ENCODE results near the gene PPP1R12B.
"Not testable (repeated sequence)": the region's sequence is repeated elsewhere in the genome, so short reads cannot be mapped to it uniquely, and the experiment has no call there.

Gene PPP1R12B

GRCh38 chr1:202349206-202349928 is 868 bp downstream of the PPP1R12B start:
- DNase-seq (ENCODE audit: low spot score) = no peak

DNA sequence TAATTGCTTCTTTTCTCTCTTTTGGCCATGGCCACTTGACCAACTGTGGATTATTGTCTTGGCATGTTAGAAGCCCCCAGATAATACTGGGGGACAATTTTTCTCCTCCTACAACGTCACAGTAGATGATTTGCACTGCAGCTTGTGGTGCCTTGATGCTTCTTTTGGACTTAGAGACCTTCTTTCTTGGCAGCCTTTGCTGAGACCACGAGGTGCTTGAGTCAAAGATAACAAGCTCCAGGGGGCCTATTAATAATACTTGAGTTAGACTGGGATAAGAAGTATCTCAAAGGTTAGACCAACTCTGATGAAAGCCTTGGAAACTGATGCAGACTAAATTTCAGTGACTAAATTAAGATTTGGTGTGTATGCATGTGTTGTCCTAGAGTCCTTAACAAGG is 3.2 kb downstream of the PPP1R12B start:
- DNase-seq (ENCODE audit: low spot score) = no peak

DNA sequence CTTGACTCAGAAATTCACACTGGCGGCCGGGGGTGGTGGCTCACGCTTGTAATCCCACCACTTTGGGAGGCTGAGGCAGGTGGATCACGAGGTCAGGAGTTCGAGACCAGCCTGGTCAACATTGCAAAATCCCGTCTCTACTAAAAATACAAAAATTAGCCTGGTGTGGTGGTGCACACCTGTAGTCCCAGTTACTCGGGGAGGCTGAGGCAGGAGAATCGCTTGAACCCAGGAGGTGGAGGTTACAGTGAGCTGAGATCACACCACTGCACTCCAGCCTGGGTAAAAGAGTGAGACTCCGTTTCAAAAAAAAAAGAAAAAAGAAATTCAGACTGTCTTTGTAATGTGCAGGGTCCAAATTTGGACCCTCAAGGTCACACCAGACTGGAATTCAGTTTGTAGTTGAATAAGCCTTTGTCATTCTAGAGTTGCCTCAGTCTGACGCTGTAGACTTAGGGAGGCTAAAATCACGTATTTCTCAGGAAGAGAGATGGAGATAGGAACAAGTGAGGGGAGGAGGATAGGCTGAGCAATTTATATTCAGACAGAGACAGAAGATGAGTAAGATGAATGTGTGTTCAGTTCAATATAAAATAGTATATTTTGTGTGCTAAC is 4.2 kb downstream of the PPP1R12B start:
- DNase-seq (ENCODE audit: low spot score) = not testable (repeated sequence)

- no peak for DNase-seq (ENCODE audit: low spot score)
Observed at GRCh38 chr1:202355944-202356553, 7.5 kb downstream of the PPP1R12B start.

GRCh38 chr1:202357506-202357905 is 9.0 kb downstream of the PPP1R12B start:
- no peak for DNase-seq (ENCODE audit: low spot score)

- no peak for DNase-seq (ENCODE audit: low spot score)
Observed at GRCh38 chr1:202361224-202361623, 12.7 kb downstream of the PPP1R12B start.

DNA sequence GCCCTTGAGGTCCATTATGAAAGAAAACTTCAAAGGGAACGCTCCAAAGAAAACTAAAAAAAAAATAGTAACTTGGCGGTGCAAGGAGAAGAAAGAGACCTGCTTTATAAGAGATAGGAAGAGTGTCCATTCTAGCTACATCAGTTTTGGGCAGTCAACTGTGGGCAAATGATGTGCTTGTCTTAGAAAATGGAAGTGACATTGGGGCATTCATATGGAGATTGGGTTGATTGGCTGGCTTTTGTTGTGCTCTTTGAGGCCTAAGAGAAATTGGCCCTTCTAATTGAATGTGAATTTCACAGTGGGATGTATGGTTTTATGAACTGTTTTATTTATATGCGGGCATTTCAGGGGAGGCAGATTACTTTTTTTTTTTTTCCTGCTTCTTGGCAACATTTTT is 13.2 kb downstream of the PPP1R12B start:
- no peak for DNase-seq (ENCODE audit: low spot score)

GRCh38 chr1:202362212-202362611 is 13.7 kb downstream of the PPP1R12B start:
- DNase-seq (ENCODE audit: low spot score) = no peak

DNA sequence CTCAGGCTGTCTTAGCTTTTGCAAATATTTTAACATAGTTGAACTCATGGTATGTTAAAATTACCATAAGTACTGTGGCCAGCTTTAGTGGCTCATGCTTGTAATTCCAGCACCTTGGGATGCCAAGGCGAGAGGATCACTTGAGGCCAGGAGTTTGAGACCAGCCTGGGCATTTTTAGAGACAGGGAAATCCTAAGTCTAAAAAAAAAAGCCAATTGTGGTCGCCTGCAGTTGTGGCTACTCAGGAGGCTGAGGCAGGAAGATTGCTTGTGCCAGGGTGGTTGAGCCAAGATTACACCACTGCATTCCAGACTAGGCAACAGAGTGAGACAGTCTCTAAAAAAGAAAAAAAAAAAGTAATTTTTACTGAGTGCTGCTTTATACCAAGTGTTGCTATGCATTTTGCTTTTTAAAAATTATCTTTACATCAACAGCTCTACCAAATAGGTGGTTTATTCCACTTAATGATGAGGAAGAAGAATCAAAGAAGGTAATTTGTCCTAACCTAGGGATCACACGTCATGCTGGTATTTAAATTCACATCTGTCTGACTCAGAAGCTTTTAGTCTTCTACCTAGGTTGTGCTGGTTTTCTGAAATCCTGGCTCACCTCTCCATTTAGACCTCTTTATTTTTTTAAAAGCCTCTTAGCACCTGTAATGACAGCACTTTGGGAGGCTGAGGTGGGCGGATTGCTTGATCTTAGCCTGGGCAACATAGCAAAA is 16.8 kb downstream of the PPP1R12B start:
- DNase-seq (ENCODE audit: low spot score) = no peak

DNA sequence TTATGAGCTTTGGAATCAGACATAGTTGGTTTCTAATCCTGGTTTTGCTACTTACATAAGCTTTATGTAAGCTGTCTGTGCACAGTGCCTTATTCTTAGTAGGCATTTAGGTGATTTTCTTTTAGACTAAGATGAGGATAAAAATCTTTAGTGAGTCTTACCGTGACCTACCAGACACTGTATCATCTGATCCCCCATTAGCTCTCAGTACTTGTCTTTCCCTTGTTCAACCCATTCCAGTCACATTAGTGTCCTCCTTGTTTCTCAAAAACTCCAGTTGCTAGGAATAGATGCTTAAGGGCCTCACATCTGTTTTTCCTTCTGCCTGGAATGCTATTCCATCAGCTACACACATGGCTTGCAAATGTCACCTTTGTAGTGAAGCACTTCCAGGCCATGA is 18.8 kb downstream of the PPP1R12B start:
- DNase-seq (ENCODE audit: low spot score) = no peak

DNA sequence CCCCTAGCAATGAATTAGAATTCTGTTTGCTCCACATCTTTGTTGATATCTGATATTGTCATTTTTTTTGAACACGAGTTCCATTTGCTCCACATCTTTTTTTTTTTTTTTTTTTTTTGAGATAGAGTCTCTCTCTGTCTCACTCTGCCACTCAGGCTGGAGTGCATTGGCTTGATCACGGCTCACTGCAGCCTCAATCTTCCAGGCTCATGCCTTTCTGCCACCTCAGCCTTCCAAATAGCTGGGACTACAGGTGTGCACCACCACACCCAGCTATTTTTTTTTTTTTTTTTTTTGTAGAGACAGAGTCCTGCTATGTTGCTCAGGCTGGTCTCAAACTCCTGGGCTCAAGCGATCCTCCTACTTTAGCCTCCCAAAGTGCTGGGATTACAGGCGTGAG is 22.4 kb downstream of the PPP1R12B start:
- not testable (repeated sequence) for DNase-seq (ENCODE audit: low spot score)

GRCh38 chr1:202374099-202374498 is 25.6 kb downstream of the PPP1R12B start:
- DNase-seq (ENCODE audit: low spot score) = no peak

- DNase-seq (ENCODE audit: low spot score) = not testable (repeated sequence)
Observed at GRCh38 chr1:202375175-202375574, 26.7 kb downstream of the PPP1R12B start.

DNA sequence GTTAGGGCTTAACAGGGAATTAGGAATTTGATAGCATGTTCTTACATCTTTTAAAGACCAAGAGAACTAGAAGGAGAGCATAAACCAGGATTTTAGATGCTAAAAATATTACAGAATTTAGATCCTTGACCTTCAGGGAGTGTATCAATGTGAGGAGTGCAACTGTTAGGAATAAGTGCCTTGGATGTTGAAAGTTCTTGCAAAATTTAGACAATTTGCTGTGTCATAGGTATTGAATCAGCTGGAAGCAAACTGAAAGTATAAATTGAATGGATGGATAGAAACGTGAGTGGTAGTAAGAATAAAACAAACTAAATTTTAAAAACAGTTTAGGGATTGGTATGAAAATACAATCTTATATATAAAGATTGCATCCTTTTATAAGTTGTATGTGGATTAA is 27.7 kb downstream of the PPP1R12B start:
- no peak for DNase-seq (ENCODE audit: low spot score)

DNA sequence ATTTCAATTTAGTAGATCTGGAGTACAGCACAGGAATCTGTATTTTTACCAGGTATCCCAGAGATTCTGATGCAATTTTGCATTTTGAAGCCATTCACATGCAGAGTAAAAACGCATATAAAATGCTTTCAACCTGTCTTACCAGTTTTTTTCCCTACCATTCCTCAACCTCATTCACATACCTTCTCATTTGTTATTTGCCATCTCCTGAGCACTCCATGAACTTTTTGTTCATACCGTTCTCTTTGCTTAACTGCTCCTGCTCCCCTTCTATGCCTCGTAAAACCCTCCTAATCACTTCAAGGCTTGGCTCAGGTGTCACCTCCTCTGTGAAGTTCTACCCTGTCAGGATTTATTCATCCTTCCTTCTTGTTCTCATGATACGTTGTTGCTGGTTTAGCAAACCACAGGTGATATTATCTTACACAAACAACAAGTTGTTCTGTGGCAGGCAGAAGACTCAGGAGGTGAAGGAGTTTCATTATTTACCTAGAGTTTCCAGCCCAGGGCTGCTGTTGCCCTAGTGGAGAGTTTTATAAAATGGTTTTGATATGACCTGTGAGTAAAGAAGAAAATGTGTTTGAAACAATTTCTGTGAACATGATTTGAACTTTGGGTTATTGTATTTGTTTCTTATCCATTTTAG is 31.5 kb downstream of the PPP1R12B start:
- not testable (repeated sequence) for DNase-seq (ENCODE audit: low spot score)

DNA sequence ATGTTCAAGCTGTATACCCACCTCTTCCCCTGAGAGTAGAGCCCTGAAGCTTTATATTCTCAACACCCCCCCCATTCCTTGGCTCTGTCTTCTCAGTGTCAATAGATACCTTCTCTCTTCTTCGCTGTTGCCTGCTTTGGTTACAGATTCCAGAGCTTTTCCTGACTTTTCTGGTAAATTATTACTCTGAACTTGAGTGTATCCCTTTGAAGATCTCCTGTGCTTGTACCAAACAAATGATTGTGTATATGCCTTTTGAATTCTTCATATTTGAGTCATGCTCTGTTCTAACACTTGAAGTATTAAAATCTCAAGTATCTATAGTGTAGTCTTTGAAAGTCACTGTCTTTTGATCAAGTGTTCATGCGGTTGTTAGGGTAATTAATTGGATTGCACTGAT is 32.0 kb downstream of the PPP1R12B start:
- not testable (repeated sequence) for DNase-seq (ENCODE audit: low spot score)

DNA sequence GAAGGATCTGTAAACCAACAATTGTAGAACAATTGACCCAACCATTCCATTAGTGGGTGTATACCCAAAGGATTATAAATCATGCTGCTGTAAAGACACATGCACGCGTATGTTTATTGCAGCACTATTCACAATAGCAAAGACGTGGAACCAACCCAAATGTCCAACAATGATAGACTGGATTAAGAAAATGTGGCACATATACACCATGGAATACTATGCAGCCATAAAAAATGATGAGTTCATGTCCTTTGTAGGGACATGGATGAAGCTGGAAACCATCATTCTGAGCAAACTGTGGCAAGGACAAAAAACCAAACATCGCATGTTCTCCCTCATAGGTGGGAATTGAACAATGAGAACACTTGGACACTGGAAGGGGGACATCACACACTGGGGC is 33.4 kb downstream of the PPP1R12B start:
- DNase-seq (ENCODE audit: low spot score) = not testable (repeated sequence)

DNA sequence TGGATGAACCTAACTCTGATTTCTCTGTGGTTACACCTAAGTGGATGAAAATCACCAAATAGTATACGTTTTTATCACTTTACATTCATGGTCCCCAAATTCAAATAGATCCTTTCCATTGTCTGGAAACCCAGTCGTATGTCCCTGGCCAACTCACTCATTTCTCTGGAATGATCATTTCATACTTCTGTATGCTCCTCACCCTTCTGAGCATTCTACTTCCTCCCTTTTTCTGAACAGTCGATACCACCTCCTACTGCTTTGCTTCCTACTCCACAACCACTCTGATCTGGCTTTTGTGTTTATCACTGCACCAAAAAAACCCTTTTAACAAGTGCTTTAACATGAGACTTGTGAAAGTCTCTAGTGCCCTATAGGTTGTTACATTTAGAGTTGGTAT is 47.3 kb downstream of the PPP1R12B start:
- DNase-seq (ENCODE audit: low spot score) = not testable (repeated sequence)

GRCh38 chr1:202397256-202397655 is 48.8 kb downstream of the PPP1R12B start:
- no peak for DNase-seq (ENCODE audit: low spot score)

DNA sequence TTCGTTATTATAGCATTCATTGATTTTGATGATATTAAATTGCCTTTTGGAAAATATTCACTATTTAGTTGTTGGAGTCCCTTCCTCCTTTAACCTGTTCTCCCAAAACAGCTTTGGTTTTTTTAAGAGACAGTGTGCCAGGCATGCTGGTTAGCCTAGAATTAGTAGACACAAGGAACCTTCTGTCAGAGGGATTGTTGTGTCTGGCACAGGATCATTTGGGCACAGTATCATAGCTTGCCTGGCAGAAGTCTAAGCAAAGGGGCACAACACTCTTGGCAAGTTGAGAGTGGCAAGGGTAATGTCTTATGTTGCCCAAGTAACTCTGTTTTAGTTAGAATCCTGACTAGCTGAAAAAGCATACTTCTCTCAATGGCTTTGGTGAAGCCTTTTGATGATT is 49.9 kb downstream of the PPP1R12B start:
- not testable (repeated sequence) for DNase-seq (ENCODE audit: low spot score)

DNA sequence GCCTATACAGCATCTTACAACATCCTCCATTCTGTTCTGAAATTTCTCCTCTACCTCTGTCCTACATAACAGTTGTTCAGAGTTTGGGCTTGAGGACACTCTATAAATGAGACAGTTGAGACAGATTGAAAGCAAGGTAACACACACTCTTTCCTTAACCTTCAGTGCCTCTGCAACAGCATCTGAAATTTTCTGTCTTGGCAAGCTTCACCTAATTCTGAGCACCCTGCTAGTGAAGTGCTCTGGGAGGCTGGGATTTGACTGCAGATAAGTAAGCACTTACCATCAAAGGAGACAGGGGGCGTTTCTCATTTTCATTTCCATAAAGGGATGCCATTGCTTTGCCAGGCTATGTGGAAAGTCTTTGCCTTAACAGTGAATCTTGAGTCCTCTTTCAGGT is 53.3 kb downstream of the PPP1R12B start:
- DNase-seq (ENCODE audit: low spot score) = not testable (repeated sequence)

DNA sequence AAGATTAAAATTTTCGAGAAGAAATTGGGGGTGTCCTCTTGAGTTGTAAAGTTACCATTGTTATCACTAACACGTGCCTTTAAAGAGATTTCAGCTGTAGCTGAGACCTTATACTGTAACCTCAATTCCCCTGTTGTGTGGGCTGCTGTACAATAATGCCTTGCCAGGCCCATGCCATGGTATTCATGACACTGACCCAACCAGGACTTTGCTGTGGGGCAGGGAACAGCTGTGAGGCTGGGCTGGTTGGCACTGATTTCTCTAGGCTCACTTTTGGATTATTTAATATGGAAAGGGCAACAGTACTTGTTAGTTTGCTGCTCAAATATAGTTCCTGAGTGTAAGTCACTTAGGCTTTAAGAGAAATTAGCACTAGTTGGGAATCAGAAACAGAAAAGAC is 54.9 kb downstream of the PPP1R12B start:
- DNase-seq (ENCODE audit: low spot score) = not testable (repeated sequence)
